GM21526 (cell line): ENCODE measurements around the gene TPGS2.
"Not testable (repeated sequence)": the region's sequence is repeated elsewhere in the genome, so short reads cannot be mapped to it uniquely, and the experiment has no call there.

ENCODE experiments used
- ATAC-seq: cut with Tn5 transposase; IDR thresholded peaks from one replicate; pipeline ENCODE4 v1.9.1; 2021; ENCODE audit warnings: moderate library complexity; ENCODE audit not compliant: unreplicated experiment, low FRiP score

Gene TPGS2

DNA sequence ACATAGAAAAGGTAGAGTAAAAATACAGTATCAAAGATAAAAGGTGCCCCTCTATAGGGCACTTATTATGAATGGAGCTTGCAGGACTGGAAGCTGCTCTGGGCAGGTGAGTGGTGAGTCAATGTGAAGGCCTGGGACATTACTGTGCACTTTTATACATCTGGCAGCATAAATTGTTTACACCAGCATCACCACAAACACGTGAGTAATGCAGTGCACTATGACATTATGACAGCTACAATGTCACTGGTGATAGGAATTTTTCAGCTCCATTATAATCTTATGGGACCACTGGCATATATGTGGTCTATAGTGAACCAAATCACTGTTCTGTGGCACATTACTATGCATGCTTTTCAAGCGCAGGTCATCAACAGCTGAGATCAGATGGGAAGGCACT, 48.1 kb downstream of the TPGS2 start:
- ATAC-seq: no peak

DNA sequence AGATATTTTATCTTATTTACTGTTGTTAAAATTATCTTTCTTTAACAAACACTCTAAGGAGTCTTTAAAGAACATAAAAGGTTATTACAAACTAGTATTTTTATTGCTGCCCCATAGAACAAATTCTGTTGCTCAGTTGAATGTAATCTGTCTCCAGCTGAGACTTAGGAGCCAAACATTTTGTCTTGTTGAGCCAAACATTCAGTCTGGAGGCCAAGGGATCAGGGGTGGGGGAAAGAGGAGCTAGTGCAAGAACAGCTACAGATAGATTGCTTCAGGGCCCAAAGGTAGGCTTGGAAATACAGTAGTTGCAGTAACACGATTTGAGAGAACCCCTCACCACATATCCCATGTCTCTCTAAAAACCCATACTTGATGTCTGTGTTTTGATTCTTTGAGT, 51.2 kb downstream of the TPGS2 start:
- ATAC-seq: no peak

DNA sequence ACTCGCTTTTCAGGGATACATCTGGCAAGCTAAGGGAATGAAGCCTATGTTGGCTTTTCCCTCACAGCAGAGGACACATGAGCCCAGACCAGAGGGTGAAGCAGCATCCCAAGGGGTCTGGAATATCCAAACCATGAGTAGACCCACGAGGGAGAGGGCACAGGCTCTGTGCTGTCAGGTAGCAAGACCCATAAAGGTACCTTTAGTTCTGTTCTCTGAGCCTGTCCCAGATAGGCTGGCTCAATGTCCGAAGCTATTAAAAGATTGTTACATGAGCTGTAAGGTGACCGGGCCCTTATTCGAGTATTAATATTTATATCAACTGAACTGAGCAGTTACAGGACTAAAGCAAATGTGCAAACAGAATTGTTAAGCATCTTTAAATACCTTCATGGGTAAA, 52.2 kb downstream of the TPGS2 start:
- ATAC-seq: no peak

DNA sequence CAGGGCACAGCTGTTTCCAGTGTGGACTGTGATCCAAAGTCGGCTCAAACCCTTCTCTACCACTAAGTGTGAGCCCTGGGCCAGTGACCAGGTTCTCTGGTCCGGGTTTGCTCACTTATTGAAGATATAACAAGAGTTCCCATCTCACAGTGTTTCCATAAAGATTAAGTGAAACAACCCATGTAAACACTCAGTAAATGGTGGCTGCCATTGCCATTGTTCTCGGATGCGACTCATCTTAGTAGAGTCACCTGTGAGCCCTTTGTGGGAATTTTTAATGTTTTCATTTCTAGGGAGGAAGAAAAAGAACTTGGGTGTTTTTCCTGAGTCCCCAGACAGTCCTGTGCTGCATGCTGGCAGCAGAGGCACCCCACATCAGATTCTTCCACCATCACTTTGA, 53.4 kb downstream of the TPGS2 start:
- no peak for ATAC-seq

DNA sequence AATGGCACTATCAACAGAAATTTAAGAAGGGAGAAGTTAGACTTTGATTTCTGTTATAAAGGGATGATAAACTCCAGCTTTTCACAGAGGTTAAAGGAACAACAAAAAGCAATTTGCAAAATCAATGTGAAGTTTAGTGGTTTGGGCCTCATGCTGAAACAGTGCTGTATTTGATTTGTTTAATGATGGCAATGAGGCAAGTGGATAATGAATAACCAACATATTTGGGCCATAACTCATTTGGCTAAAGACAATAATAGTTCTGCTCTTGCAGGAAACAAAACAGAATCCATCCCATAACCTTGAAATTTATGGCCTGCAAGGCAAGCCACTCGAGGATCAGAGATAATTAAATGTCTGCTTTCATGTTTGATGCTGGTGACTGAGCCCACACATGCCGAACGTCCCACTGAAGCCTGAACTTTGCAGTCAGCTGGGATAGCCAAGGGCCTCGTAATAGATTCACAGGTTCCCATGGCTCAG, 56.5 kb downstream of the TPGS2 start:
- no peak for ATAC-seq

DNA sequence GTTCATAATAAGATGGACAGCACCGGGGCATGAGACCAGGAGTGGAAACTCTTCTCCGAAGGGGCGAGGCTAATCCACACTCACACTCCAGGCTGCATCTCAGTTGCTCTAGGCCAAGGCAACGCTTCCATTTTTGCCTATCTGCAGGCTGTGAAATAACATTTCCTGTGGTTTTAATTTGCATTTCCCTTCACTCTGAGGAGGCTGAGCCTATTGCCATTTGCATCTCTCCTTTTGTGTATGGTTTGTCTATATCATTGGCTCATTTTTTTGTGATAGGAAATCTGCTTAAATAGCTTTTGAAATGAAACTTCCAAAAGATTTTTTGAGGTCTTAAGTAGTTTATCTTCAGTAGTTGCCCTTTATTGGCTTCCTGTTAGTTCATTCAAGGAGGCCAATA, 57.6 kb downstream of the TPGS2 start:
- ATAC-seq: peak; percentile 60

DNA sequence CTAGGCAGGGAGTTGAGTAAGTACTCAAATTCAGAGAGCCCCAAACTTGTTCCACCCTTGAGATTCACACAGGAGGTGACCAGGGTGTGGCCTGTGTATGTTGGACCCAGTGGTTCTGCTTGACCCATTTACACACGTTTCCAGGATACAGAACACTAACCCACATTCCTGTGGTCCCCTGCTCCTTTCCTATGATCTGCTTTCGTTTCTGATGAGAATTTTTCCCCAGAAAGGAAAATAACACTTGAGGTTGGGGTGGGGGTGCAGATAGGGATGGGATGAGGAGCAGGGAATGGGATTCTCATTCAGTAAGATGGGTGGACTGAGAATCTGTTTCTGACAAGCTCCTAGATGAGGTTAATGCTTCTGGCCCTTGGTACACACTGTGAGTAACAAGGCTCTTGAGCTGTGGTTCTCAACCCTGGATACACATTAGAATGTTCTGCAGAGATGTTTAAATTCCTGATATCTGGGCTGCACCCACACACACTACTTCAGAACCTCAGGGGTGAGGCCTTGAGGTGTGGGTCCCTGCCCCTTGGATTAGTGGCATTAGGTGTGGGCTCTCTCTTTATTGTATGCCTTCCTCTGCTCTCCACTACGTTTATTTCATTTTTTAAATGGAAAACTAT, 58.4 kb downstream of the TPGS2 start:
- ATAC-seq: no peak

DNA sequence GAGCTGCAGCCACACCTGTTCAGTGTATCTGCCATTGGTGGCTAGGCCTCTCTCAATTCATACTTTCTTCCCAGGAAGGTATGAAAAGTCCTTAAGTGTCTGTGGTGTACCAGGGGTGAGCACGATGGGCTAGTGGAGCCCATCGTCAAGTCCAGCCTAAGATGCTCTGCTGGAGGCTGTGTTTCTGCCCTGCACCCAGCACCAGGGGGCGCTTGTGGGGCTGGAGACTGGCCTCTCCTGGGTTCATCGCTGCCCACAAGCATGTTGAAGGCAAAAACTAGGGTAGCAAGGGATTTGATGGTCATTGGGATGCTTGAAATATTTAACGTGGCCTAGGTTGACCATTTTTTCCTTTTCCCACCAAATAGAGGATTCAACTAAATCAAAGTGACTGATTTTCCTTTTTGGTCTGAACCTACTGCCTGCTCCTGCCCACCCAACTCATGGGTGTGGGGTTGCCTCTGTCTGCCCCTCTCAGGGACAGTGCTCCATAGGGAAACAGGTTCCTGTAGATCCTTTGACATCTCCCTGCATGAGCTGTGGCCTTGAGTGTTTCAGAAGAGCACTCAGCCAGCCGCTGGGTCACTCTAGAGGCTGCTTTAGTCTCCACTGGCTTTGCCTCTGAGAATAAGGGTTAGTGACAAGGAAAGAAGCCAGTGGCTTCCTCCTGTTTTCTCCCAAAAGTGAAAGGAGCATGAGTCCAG, 59.0 kb downstream of the TPGS2 start:
- no peak for ATAC-seq

DNA sequence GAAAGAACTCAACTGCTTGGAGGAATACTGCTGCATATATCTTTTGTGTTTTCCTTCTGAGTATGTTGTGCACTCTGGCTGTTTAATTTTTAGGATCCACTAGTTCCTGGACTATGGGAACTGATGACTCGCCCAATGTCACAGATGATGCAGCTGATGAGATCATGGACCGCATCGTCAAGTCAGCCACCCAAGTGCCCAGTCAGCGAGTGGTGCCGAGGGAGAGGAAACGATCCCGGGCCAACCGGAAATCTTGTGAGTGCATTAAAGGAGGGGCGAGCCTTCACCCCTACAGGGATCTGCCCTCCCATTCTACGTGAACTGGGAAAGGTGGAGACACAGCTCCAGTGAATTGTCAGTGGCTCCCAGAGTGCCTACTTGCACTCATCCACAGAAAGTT, 59.6 kb downstream of the TPGS2 start:
- ATAC-seq: no peak

DNA sequence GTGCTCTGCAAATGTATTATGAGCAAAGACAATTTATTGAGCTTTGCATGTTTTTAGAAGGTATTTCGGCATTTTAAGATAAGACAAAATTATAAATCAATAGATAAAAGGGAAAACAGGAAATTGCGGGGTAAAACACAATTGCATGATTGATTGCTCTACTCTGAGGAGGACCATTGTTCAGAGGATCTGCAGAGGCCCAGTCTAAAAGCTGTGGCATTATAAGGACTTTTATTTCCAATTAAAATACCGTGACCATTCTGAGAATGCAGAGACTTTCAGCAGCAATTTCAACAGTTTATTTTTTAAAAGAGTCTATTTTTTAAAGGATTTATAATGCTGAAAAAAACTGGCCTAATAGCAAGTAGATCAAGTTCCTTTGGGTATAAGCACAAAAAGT, 62.0 kb downstream of the TPGS2 start:
- ATAC-seq: no peak

DNA sequence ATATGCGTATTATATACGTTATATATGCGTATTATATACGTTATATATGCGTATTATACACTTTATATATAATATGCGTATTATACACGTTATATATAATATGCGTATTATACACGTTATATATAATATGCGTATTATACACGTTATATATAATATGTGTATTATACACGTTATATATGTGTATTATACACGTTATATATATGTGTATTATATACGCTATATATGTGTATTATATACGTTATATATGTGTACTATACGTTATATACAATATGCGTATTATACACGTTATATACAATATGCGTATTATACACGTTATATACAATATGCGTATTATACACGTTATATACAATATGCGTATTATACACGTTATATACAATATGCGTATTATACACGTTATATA, 65.8 kb downstream of the TPGS2 start:
- not testable (repeated sequence) for ATAC-seq

DNA sequence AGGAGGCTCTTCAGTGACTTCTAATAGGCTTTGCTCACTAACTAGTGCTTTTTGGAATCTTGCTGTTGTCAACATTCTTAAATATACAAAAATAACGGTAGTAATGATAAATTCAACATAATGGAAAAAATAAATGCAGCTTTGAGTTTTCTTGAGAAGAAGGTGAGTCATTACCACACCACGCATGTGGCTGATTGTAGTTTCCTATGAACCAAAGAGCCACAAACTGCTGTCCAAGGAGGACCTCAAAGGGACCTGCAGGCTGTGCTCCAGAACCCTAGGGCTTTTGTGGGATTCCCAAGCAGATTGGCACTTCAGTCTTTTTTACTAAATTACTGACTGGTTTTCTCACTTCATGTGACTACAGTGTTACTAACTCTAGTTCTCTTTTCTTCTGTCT, 66.7 kb downstream of the TPGS2 start:
- ATAC-seq: no peak

DNA sequence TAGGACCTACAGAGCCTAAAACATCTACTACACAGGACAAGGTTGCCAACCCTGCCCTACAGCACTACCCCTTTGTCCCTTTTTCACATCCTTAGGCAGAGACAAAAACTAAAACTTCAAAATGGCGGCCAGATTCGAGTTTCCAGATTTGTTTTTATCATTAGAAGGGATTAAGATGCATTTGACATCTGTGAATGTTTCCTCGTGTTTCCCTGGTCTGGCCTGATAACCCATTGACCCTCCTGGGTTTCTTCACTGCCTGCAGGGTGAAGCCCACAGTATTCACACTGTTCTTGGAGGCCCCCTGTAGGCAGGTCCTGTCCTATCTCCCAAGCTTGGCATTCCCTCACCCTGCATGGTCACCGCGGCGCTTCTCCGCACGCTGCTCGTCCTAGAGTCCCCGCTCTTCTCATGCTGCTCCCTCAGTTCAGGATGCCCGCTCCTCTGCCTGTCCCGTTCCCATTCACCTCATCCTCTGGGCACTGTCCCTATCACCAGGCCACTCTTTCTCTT, 67.6 kb downstream of the TPGS2 start:
- ATAC-seq: no peak

DNA sequence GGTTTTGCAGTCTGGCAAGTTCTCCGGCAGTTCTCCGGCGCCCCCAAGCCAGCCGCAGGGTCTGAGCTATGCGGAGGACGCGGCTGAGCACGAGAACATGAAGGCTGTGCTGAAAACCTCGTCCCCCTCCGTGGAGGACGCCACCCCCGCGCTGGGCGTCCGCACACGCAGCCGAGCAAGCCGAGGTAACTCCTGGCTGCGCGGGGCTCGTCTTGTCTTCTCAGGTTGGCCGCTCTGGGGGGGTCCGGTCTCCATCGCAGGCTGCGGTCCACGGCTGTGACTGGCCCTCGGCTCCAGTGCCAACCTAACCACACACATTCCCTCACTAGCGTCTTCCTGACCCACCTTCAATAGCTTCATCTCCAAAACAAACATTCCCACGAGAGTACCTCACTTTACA, 68.2 kb downstream of the TPGS2 start:
- no peak for ATAC-seq

DNA sequence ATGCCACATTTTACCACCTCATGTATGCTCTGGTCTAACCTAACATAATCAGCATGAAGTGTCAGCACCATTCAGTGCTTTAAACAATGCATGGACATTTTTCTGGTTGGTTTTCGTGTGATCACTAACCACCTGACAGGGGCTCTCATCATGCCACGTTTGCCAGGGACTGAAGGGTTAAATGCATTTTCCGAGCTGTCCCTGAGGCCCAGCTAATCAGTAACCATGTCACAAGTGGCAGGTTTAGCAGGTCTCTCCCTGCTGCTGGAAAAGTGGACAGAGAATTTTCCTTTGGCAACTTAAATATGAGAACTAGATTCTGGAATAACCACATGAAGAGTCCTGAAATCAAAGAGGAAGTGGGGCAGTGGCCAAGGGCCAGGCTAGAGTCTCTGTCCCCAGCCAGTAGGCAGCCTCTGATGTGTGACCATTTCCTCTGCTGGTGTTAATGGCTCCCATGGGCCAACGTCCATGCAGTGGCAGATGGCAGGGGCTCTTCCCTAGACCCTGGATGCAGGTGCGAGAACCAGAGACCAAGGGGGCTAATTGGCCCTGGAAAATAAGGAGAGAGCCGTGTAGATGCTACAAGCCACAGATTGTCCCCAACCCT, 69.5 kb downstream of the TPGS2 start:
- no peak for ATAC-seq

DNA sequence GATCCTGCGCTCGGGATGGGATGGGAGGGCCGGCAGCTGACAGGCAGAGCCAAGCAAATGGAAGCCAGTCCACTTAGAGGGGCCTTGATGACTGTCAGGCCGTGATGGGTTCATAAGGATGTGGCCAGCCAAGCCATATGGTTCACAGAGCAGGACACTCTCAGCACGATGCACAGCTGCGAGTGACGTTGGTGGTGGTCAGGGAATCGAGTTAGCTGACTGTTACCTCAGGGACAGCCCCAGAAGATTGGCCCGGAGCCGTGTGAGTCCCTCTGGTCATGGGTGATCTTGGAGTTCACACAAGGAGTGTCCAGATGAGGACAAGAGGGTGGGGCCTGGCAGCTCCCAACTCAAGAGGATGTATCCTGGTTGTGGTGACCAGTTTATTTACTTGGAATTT, 70.2 kb downstream of the TPGS2 start:
- ATAC-seq: no peak

DNA sequence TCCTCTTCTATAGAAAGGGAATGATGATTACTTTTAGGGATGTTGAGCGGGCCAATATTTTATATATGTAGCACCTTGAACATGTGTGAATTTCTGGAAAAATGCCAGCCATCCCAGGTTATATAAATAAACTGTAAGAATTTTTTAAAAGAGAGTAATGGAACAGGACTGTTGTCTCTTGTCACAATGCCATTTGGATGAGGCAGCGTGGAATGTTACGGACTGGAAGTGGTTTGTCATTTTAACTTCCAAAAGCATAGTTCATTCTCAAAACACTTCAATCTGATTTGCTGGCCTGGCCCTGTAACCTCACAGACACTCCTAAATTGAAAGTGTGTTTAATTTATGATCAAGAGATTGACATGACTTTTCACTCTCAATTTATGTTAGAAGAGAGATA, 70.8 kb downstream of the TPGS2 start:
- no peak for ATAC-seq

DNA sequence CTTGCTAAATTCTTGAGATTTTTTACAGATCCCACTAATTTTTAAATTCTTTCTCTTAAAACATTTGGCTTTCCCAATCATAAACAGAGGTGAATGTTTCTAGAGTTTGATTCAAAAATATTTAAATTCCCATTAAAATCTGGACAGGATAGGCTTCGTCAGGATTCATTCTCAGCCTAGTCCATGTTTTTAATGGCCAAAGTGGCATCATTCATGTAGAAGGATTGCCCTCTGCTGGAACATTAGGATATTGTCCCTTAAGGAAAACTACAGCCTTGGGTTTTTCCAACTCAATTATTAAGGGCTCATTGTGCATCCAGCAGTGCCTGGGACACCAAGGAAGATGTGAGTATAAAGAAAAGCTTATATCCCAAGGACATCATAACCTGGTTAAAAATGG, 71.7 kb downstream of the TPGS2 start:
- no peak for ATAC-seq

DNA sequence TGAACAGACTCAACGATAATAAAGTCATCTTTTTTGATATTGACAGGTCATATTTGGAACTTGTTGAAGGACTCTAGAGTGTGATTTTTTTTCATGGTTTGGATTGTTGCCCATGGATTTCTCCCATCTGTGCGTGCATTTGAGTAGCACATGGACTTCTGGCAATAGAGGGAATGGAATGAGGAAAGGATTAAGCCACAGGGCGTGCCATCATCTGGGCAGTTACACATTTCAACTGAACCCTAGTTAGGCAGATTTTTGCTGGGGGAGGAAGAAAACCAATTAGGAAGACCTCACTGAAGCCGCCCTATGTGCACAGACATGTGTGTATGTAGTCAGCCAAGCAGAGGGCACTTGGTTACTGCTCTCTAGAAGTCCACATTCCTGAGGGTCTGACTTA, 72.6 kb downstream of the TPGS2 start:
- ATAC-seq: no peak

DNA sequence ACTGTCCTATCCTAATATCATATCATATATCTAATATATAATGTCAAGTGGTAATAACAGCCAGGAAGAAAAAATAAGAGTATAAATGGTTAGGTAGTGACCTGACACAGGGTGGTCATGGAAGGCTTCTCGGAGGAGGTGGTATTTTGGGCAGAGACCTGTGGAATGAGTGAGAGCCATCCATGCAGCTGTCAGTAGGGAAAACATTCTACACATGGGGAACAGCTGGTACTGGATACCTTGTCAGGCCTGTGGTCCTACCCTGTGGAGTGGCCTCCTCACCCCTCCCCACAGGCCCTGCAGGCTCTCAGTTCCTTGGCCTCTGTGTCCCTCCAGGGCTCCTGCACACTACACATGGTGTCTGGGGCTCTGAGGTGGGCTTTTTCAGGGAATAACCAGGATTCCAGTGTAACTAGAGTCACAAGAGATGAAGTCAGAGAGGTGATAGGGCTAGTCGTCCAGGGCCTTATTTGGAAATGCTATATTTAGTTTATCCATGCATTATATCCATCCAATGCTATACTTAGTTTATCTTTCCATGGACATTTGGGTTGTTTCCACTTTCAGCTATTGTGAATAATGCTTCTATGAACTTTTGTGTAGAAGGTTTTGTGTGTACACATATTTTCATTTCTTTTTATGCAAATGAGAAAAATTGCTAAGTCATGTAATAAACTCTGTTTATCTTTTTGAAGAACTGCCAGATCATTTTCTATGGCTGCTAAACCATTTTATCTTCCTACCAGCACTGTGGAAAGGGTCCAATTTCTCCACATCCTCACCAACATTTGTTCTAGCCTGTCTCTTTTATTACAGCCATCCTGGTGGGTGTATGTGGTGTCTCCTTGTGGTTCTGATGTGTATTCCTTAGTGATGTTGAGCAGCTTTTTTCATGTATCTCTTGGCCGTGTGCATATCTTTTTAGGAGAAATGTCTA, 75.6 kb downstream of the TPGS2 start:
- no peak for ATAC-seq
